ENCODE measurements around the gene GPR37L1.

- TF ChIP-seq CTCF (conservative IDR thresholded peaks at IDR 0.05; ENCODE audit: low read length): no peak
- no peak for TF ChIP-seq EZH2phosphoT487 (IDR thresholded peaks at IDR 0.05; ENCODE audit: borderline replicate concordance, low read depth, low read length)
Measured at GRCh38 chr1:202182040-202182877, 59.5 kb downstream of the GPR37L1 start.

All from OCI-LY7 (cell line).